OCI-LY1 (cell line): ENCODE measurements around the gene POLR3H.

Experiments
- CTCF ChIP-seq: fragments of 200-600 bp; sonication (generic), shearing (Covaris generic); IDR thresholded peaks from 2 replicates; pipeline ENCODE4 v1.5.1; 2017; ENCODE audit warnings: mild to moderate bottlenecking, antibody characterized with exemption, low read length, moderate library complexity, mixed read lengths
- EZH2 ChIP-seq: fragments of 200-600 bp; sonication (generic), shearing (Covaris generic); IDR thresholded peaks from 2 replicates; pipeline ENCODE4 v1.8.0; 2017; ENCODE audit warnings: borderline replicate concordance, mixed run types, mild to moderate bottlenecking, antibody characterized with exemption, low read length, moderate library complexity, mixed read lengths

DNA sequence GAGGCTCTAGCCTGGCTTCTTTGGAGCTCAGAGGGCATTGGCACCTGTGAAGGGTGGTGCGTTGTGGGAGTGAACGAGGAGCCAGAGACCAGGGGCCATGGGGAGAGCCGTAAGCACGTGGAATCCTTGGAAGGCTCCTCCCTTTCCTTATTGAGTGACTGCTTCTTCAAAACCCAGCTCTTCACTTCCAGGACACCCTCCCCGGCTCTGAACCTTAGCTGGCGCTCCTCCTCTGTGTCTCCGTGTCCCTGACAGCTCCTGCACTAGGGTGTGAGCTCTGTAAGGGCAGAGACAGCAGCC lies 26.3 kb downstream of the POLR3H start:
- TF ChIP-seq EZH2 = no peak
- TF ChIP-seq CTCF = peak; percentile 2; the same call in 1 of the 2 replicates
